ENCODE results near the gene OSBPL3. TPM values are rescaled to one million over a fixed set of nuclear protein-coding genes. Genes with fewer than 3 reads are reported as not detected.

OSBPL3 gene
- polyA plus RNA-seq, 1 donor (not counting 4 experiments of a cell fraction or from before 2014, with no cell fraction given), result 34.0 TPM

DNA sequence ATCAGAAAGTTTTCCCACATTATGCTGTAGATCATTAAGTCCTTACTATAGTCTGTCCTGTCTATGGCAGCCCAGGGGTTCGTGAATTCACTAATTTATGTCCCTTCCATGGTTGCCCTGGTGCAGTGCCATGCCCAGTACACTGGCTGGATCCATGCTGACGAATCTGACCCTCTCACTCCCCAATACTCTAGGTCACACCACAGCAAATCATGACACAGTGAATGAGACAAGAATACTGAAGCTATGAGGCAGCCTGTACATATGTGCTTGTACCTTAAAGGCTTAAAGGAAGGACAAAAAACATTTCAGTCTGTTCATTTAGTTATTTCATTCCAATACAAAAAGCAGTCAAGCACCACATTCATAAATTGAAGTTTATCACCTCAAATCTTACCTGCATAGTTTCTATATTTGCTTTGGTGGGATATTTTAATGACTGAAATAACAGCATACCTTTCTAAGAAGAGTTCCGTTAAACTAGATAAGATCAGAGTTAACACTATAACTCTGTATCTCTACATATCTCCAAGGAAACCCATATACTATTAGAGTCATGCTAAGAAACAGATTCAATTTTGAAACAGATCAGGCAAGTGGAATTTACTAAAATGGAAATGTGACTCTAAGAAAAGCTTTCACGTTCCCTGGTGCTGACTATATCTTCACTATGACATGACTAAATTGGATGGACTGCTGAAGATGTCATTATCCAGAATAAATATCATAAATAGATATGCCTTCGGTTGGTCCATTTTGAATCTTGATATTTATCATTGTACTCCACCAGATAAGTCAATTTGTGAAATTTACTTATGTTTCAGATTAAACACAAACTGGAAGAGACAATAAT lies 36.7 kb downstream of the OSBPL3 start:
- H2AFZ ChIP-seq (ENCODE audit: control insufficient read depth, low read length), result no peak overlapping the region
- no peak overlapping the region for H3K27ac ChIP-seq (ENCODE audit: control insufficient read depth, insufficient read depth, low read length)
- FAIRE-seq, result no peak
- no peaks in the 10 kb centered on the region for H3K9me3 ChIP-seq (ENCODE audit: control insufficient read depth, low read depth, low read length)
- no peaks in the 10 kb centered on the region for H3K9me1 ChIP-seq (ENCODE audit: control insufficient read depth, extremely low read depth, insufficient read depth, low read length)
- H3K4me3 ChIP-seq (ENCODE audit: control insufficient read depth in 2 of 3, extremely low read depth in 1 of 3, insufficient read depth in 2 of 3, low read depth in 1 of 3, low read length in 3 of 3), result no peak overlapping the region
- H3K9ac ChIP-seq (ENCODE audit: control insufficient read depth, extremely low read depth, insufficient read depth, low read length), result no peak overlapping the region
- DNase-seq (ENCODE audit: low read depth, low spot score), result no peak
- no peaks in the 10 kb centered on the region for H4K20me1 ChIP-seq (ENCODE audit: control insufficient read depth, extremely low read depth, insufficient read depth, low read length)
- H3K4me2 ChIP-seq (ENCODE audit: control insufficient read depth, extremely low read depth, insufficient read depth, low read depth, low read length), result no peak overlapping the region
- no peaks in the 10 kb centered on the region for H3K36me3 ChIP-seq (ENCODE audit: control insufficient read depth in 2 of 2, extremely low read depth in 1 of 2, insufficient read depth in 2 of 2, low read length in 2 of 2)
- dilution Hi-C loops (cut with MboI; ENCODE audit: extremely low pct_ligation_motif_present, low sequenced_read_pairs), result no loop called here
- no peak for TF ChIP-seq CTCF (optimal IDR thresholded peaks at IDR 0.05 in 1 of 3, IDR thresholded peaks at IDR 0.05 in 1 of 3, conservative IDR thresholded peaks at IDR 0.05 in 1 of 3; ENCODE audit: extremely low read depth in 1 of 3, insufficient read depth in 2 of 3, low read length in 3 of 3)
- TF ChIP-seq EZH2 (IDR thresholded peaks at IDR 0.05; ENCODE audit: low read length), result no peak
- peaks cover 92% of the 10 kb centered on the region for H3K79me2 ChIP-seq (ENCODE audit: control insufficient read depth, insufficient read depth, low read length)
- no peaks in the 10 kb centered on the region for H3K27me3 ChIP-seq (ENCODE audit: control insufficient read depth, extremely low read depth, insufficient read depth, low read length)
- no peaks in the 10 kb centered on the region for H3K4me1 ChIP-seq (ENCODE audit: control insufficient read depth, extremely low read depth, insufficient read depth, low read length)

- Histone ChIP-seq H3K79me2 (ENCODE audit: control insufficient read depth, insufficient read depth, low read length) (peaks cover 92% of the 10 kb centered on the region), H3K4me3 (ENCODE audit: control insufficient read depth in 2 of 3, extremely low read depth in 1 of 3, insufficient read depth in 2 of 3, low read depth in 1 of 3, low read length in 3 of 3) (no peak overlapping the region), H3K27me3 (ENCODE audit: control insufficient read depth, extremely low read depth, insufficient read depth, low read length) (no peaks in the 10 kb centered on the region), H3K9me1 (ENCODE audit: control insufficient read depth, extremely low read depth, insufficient read depth, low read length) (no peaks in the 10 kb centered on the region), H3K4me1 (ENCODE audit: control insufficient read depth, extremely low read depth, insufficient read depth, low read length) (no peaks in the 10 kb centered on the region), H3K36me3 (ENCODE audit: control insufficient read depth in 2 of 2, extremely low read depth in 1 of 2, insufficient read depth in 2 of 2, low read length in 2 of 2) (no peaks in the 10 kb centered on the region), H4K20me1 (ENCODE audit: control insufficient read depth, extremely low read depth, insufficient read depth, low read length) (no peaks in the 10 kb centered on the region), H3K27ac (ENCODE audit: control insufficient read depth, insufficient read depth, low read length) (no peak overlapping the region), H2AFZ (ENCODE audit: control insufficient read depth, low read length) (no peak overlapping the region), H3K9ac (ENCODE audit: control insufficient read depth, extremely low read depth, insufficient read depth, low read length) (no peak overlapping the region), H3K4me2 (ENCODE audit: control insufficient read depth, extremely low read depth, insufficient read depth, low read depth, low read length) (no peak overlapping the region), H3K9me3 (ENCODE audit: control insufficient read depth, low read depth, low read length) (no peaks in the 10 kb centered on the region)
- FAIRE-seq (no peak), DNase-seq (ENCODE audit: low read depth, low spot score) (no peak)
- TF ChIP-seq EZH2 (IDR thresholded peaks at IDR 0.05; ENCODE audit: low read length) (no peak), CTCF (optimal IDR thresholded peaks at IDR 0.05 in 1 of 3, IDR thresholded peaks at IDR 0.05 in 1 of 3, conservative IDR thresholded peaks at IDR 0.05 in 1 of 3; ENCODE audit: extremely low read depth in 1 of 3, insufficient read depth in 2 of 3, low read length in 3 of 3) (no peak)
- dilution Hi-C loops (cut with MboI; ENCODE audit: extremely low pct_ligation_motif_present, low sequenced_read_pairs), result no loop called here
Measured at GRCh38 chr7:24942226-24942625, 37.8 kb downstream of the OSBPL3 start.
